ACC112 (cell line): ENCODE data around the gene APBA2.
"Not testable (repeated sequence)": the region's sequence is repeated elsewhere in the genome, so short reads cannot be mapped to it uniquely, and the experiment has no call there.

Experiments used
- H2AFZ ChIP-seq: fragments of 200-600 bp; sonication (generic); one replicate; pipeline ENCODE4 v1.6.0; 2017; ENCODE audit warnings: antibody characterized with exemption, low read length; ENCODE audit not compliant: unreplicated experiment
- H3K27ac ChIP-seq: fragments of 200-600 bp; sonication (generic); 2 replicates; pipeline ENCODE4 v1.5.1; 2014; ENCODE audit warnings: low read depth, mild to moderate bottlenecking, antibody characterized with exemption, low read length, moderate library complexity
- H3K27me3 ChIP-seq: fragments of 200-600 bp; sonication (generic); 2 replicates; pipeline ENCODE4 v1.6.1; 2014; ENCODE audit warnings: mild to moderate bottlenecking, antibody characterized with exemption, low read length, moderate library complexity, mixed read lengths; ENCODE audit not compliant: insufficient read depth
- H3K36me3 ChIP-seq: fragments of 200-600 bp; sonication (generic); 2 replicates; pipeline ENCODE4 v1.6.1; 2016; ENCODE audit warnings: mild to moderate bottlenecking, antibody characterized with exemption, low read length, moderate library complexity, mixed read lengths; ENCODE audit not compliant: insufficient read depth
- H3K4me1 ChIP-seq: fragments of 200-600 bp; sonication (generic); one replicate; pipeline ENCODE4 v1.6.1; 2016; ENCODE audit warnings: low read length, mixed read lengths; ENCODE audit not compliant: insufficient read depth, unreplicated experiment, control insufficient read depth
- H3K4me3 ChIP-seq: fragments of 200-600 bp; sonication (generic); 2 replicates; pipeline ENCODE4 v1.5.1; 2014; ENCODE audit warnings: mild to moderate bottlenecking, low read depth, low read length
- H3K79me2 ChIP-seq: fragments of 200-600 bp; sonication (generic); one replicate; pipeline ENCODE4 v1.6.0; 2016; ENCODE audit warnings: low read length; ENCODE audit not compliant: control insufficient read depth, unreplicated experiment, insufficient read depth

APBA2 gene

DNA sequence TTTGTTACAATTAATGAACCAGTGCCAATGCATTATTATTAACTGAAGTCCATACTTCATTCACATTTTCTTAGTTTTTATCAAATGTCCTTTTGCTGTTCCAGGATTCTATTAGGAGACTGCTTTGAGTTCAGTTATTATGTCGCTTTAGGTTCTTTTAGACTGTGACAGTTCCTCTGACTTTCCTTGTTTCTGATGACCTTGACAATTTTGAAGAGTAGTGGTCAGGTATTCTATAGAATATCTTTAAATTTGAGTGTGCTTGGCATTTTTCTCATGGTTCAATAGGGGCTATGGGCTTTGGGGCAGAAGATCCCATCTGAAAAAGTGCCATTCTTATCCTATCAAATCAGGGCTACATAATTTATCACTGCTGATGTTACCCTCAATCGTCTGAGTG, 126.3 kb downstream of the APBA2 start:
- H3K27ac ChIP-seq: no peak overlapping the region
- no peaks in the 10 kb centered on the region for H3K36me3 ChIP-seq
- no peak overlapping the region for H3K4me3 ChIP-seq
- no peaks in the 10 kb centered on the region for H3K27me3 ChIP-seq
- no peak overlapping the region for H2AFZ ChIP-seq
- no peaks in the 10 kb centered on the region for H3K79me2 ChIP-seq
- H3K4me1 ChIP-seq: peaks cover 20% of the 10 kb centered on the region

GRCh38 chr15:29014493-29014892, 128.7 kb downstream of the APBA2 start:
- peaks cover 20% of the 10 kb centered on the region for H3K4me1 ChIP-seq
- no peaks in the 10 kb centered on the region for H3K36me3 ChIP-seq
- no peak overlapping the region for H3K4me3 ChIP-seq
- H3K27me3 ChIP-seq: no peaks in the 10 kb centered on the region
- no peak overlapping the region for H3K27ac ChIP-seq
- H3K79me2 ChIP-seq: no peaks in the 10 kb centered on the region
- no peak overlapping the region for H2AFZ ChIP-seq

DNA sequence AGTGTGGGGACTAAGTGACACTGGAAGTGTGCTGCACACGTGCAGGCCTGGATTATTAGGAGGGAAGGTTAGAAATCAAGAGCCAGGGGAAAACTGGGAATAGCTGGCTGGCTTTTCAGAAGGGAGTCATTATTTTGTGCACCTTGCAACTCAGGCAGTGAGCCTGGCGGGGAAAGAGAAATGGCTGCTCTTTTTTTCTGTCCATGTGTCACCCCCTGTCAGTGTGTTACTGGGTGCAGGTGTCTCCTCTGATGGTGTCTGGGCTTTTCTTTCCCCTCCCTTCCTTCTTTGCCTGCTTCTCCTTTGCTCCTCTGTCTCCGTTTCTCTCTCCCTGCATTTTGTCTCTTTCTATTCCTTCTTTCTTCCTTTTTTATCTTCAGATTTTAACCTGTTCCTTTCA, 130.7 kb downstream of the APBA2 start:
- Histone ChIP-seq H2AFZ (no peak overlapping the region), H3K27me3 (no peaks in the 10 kb centered on the region), H3K27ac (no peak overlapping the region), H3K4me1 (peaks cover 20% of the 10 kb centered on the region), H3K79me2 (no peaks in the 10 kb centered on the region), H3K4me3 (no peak overlapping the region), H3K36me3 (no peaks in the 10 kb centered on the region)

- no peak overlapping the region for H3K27ac ChIP-seq
- no peak overlapping the region for H2AFZ ChIP-seq
- H3K79me2 ChIP-seq: no peaks in the 10 kb centered on the region
- H3K27me3 ChIP-seq: no peaks in the 10 kb centered on the region
- H3K4me3 ChIP-seq: no peak overlapping the region
- H3K4me1 ChIP-seq: peaks cover 12% of the 10 kb centered on the region
- no peaks in the 10 kb centered on the region for H3K36me3 ChIP-seq
Measured at GRCh38 chr15:29018120-29018805, 132.5 kb downstream of the APBA2 start.

- no peaks in the 10 kb centered on the region for H3K27me3 ChIP-seq
- H3K4me3 ChIP-seq: no peak overlapping the region
- H3K27ac ChIP-seq: no peak overlapping the region
- H2AFZ ChIP-seq: no peak overlapping the region
- no peaks in the 10 kb centered on the region for H3K79me2 ChIP-seq
- H3K4me1 ChIP-seq: peaks cover 2% of the 10 kb centered on the region
- no peaks in the 10 kb centered on the region for H3K36me3 ChIP-seq
Measured at GRCh38 chr15:29018995-29019976, 133.5 kb downstream of the APBA2 start.

GRCh38 chr15:29021857-29022256, 136.1 kb downstream of the APBA2 start:
- Histone ChIP-seq H3K36me3 (no peaks in the 10 kb centered on the region), H3K27me3 (no peaks in the 10 kb centered on the region), H3K79me2 (no peaks in the 10 kb centered on the region), H2AFZ (no peak overlapping the region), H3K4me1 (no peaks in the 10 kb centered on the region), H3K27ac (no peak overlapping the region), H3K4me3 (no peak overlapping the region)

DNA sequence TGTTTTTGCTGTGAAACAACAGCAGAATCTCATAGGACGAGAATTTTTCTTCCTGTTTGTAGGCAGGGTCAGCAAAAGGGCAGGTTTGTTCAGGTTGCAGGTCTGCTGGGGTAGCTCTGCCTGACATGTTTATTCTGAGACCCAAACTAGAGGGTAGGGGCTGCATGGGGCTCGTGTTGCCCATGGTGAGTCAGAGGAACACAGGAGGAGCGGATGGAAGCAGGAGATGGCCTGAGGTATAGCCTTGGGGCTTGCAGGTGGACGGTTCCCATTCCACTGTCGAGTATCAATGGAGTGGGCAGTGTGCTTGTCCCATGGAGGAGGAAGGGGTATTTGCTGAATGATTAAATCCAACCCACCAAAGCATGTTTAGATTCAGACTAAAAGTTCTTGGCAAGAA, 138.9 kb downstream of the APBA2 start:
- Histone ChIP-seq H3K4me1 (no peaks in the 10 kb centered on the region), H3K36me3 (no peaks in the 10 kb centered on the region), H3K79me2 (no peaks in the 10 kb centered on the region), H2AFZ (no peak overlapping the region), H3K27me3 (no peaks in the 10 kb centered on the region), H3K27ac (no peak overlapping the region), H3K4me3 (no peak overlapping the region)

- not testable (repeated sequence) for H3K4me1 ChIP-seq, H3K79me2 ChIP-seq, H3K4me3 ChIP-seq, H2AFZ ChIP-seq, H3K27me3 ChIP-seq, H3K36me3 ChIP-seq, H3K27ac ChIP-seq
Measured at GRCh38 chr15:29025411-29025810, 139.6 kb downstream of the APBA2 start.

- not testable (repeated sequence) for H3K4me3 ChIP-seq, H3K79me2 ChIP-seq, H3K27me3 ChIP-seq, H2AFZ ChIP-seq, H3K36me3 ChIP-seq, H3K4me1 ChIP-seq, H3K27ac ChIP-seq
Measured at GRCh38 chr15:29028158-29028557, 142.4 kb downstream of the APBA2 start.

DNA sequence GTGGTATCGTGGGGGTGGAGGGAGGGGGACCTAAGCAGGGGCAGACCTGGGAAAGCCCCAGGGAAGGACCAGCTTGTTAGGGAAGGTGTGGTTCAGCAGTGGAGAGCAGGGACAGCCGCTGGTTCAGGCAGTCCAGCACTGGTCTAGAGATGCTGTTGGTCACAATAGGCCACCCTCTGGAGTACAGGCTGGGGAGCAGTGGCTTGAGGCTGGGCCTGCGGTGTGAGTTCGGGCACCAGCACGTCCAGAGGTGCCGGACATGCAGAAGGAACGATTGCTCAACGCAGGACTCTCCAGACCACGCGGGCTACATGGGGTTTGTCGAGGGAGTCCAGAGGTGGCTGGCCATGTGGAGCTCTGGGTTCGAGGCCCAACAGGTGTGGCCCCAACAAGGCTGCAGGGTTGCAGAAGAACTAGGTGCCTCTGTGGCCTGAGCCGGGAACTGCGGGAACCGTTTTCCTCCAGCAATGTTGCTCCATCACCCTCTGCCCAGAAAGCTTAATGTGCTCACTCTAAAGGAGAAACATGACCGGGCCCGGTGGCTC, 143.9 kb downstream of the APBA2 start:
- H3K4me1 ChIP-seq: no peaks in the 10 kb centered on the region
- H3K79me2 ChIP-seq: no peaks in the 10 kb centered on the region
- no peak overlapping the region for H2AFZ ChIP-seq
- H3K27me3 ChIP-seq: no peaks in the 10 kb centered on the region
- no peak overlapping the region for H3K27ac ChIP-seq
- no peak overlapping the region for H3K4me3 ChIP-seq
- no peaks in the 10 kb centered on the region for H3K36me3 ChIP-seq
